PFSK-1 (cell line): ENCODE results near the gene HELZ.

Experiments
- FOXP2 ChIP-seq: optimal IDR thresholded peaks from 2 replicates; pipeline ENCODE3; 2011; ENCODE audit warnings: borderline replicate concordance, control low read depth, inconsistent platforms; ENCODE audit not compliant: insufficient read depth; ENCODE audit errors: extremely low read length, extremely low read depth
- POLR2AphosphoS5 ChIP-seq: IDR thresholded peaks from 2 replicates; pipeline ENCODE4 v1.6.1; 2012; ENCODE audit warnings: low read depth, mild to moderate bottlenecking, control low read depth, low read length, moderate library complexity
- SIN3A ChIP-seq: IDR thresholded peaks from 2 replicates; pipeline ENCODE4 v1.6.1; 2012; ENCODE audit warnings: mild to moderate bottlenecking, low read length, moderate library complexity, borderline replicate concordance; ENCODE audit not compliant: insufficient read depth
- TAF1 ChIP-seq: IDR thresholded peaks from 2 replicates; pipeline ENCODE4 v1.6.1; 2012; ENCODE audit warnings: low read length, control low read depth, borderline replicate concordance; ENCODE audit not compliant: insufficient read depth
- TF ChIP-seq, protein P1 (sequence below), 2 experiments: IDR thresholded peaks; 2 replicates each; pipeline versions ENCODE4 v1.6.1 to v1.8.0; 2011 to 2012; ENCODE audit warnings: low read depth in 2 of 2, low read length in 2 of 2, control low read depth in 1 of 2, inconsistent platforms in 1 of 2, mild to moderate bottlenecking in 1 of 2, moderate library complexity in 1 of 2; ENCODE audit not compliant: insufficient read depth in 1 of 2

HELZ gene

DNA sequence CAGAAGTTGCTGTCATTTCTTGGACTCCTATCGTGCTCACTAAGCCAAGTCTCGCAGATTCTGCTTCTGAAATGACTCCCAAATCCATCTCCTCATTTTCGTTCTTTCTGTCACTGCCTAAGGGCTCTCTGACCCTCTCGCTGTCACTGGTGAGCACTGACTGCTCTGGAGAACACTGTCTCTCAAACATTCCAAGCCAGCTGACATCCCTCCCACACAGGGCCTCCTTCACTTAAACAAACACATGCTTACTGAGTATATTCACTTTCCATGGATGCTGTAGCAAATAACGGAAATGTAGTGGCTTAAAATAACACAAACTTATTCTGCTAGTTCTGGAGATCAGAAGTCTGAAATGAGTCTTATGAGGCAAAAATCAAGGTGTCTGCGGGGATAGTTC is 181.9 kb downstream of the HELZ start:
- no peak for TF ChIP-seq POLR2AphosphoS5
- TF ChIP-seq, protein P1, sequence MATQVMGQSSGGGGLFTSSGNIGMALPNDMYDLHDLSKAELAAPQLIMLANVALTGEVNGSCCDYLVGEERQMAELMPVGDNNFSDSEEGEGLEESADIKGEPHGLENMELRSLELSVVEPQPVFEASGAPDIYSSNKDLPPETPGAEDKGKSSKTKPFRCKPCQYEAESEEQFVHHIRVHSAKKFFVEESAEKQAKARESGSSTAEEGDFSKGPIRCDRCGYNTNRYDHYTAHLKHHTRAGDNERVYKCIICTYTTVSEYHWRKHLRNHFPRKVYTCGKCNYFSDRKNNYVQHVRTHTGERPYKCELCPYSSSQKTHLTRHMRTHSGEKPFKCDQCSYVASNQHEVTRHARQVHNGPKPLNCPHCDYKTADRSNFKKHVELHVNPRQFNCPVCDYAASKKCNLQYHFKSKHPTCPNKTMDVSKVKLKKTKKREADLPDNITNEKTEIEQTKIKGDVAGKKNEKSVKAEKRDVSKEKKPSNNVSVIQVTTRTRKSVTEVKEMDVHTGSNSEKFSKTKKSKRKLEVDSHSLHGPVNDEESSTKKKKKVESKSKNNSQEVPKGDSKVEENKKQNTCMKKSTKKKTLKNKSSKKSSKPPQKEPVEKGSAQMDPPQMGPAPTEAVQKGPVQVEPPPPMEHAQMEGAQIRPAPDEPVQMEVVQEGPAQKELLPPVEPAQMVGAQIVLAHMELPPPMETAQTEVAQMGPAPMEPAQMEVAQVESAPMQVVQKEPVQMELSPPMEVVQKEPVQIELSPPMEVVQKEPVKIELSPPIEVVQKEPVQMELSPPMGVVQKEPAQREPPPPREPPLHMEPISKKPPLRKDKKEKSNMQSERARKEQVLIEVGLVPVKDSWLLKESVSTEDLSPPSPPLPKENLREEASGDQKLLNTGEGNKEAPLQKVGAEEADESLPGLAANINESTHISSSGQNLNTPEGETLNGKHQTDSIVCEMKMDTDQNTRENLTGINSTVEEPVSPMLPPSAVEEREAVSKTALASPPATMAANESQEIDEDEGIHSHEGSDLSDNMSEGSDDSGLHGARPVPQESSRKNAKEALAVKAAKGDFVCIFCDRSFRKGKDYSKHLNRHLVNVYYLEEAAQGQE (IDR thresholded peaks at IDR 0.05; ENCODE audit: insufficient read depth in 1 of 2, low read depth in 2 of 2, low read length in 2 of 2), result no peak
- TF ChIP-seq FOXP2, result no peak
- no peak for TF ChIP-seq TAF1
- TF ChIP-seq SIN3A, result no peak

DNA sequence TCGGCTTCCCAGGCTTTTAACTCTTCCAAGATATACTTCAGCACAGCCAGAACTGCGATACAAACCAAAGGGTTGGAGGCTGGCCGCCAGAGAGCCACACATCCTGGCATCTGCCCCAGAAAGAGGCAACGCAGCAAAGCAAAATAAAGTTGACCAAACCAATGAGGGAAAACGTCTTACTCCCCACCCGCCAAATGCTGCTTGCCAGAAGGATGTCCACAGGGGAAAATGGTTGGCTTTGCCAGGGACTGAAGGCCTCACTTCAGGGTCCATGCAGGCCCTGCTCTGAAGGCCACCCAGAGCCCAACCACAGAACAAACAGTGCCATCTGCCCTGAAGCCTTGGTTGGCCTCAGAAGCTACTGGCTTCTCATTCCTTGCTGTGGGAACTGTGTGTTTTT is 185.6 kb downstream of the HELZ start:
- TF ChIP-seq TAF1 (no peak), SIN3A (no peak), POLR2AphosphoS5 (no peak), FOXP2 (no peak)
- TF ChIP-seq, protein P1 (IDR thresholded peaks at IDR 0.05; ENCODE audit: insufficient read depth in 1 of 2, low read depth in 2 of 2, low read length in 2 of 2), result no peak

DNA sequence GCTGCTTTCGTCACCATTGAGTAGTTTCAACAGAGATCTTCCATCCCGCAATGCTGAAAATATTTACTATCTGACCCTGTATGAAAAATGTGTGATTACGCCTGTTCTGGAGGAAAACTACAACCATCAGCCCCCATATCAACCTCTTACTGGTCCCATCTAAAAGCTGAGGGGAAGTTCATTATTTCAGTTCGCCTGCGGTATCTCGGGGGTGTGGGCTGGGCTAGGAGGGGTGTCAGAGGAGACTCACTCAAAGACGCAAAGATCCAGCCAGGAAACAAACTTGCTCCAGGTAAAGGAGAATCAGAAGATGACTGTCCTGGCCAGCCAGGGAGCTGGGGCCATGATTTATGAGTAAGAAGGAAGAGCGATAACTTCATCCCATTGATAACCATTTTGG is 187.0 kb downstream of the HELZ start:
- TF ChIP-seq, protein P1 (IDR thresholded peaks at IDR 0.05; ENCODE audit: insufficient read depth in 1 of 2, low read depth in 2 of 2, low read length in 2 of 2), result no peak
- TF ChIP-seq SIN3A (no peak), POLR2AphosphoS5 (no peak), TAF1 (no peak), FOXP2 (no peak)

DNA sequence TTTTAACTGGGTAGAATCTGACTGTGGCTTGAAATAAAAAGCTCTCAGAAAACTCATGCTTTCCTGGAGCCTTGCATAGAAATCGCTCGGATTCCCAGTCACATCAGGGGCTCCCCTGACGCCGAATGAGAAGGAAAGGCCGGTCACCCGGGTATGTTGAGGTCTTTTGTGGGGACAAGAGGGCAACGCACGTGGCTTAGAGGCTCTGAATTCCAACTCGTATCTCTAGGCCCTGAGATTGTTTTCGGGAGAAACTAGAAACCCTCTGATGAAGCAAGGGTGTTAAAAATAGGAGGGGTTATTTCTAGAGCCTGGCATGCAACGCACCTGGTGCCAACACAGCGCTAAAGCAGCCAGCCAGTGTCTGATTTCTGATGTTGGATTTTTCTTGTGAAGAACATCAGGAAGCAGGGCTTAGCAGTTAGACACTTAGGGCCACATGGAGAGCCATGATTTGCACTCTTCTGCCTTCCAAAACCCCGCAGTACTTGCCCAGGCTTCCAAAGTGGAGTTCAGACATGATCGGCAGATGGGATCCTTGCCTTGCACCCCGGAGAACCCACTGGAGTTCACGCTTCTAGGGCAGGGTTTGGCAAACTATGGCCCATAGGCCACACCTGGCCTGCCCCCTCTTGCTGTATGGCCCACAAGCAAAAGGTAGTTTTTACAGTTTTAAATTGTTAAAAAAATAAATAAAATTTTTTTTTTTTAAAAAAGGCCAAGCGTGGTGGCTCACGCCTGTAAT is 188.1 kb downstream of the HELZ start:
- TF ChIP-seq SIN3A, result no peak
- TF ChIP-seq TAF1, result no peak
- TF ChIP-seq FOXP2, result no peak
- TF ChIP-seq, protein P1 (IDR thresholded peaks at IDR 0.05; ENCODE audit: insufficient read depth in 1 of 2, low read depth in 2 of 2, low read length in 2 of 2), result no peak
- TF ChIP-seq POLR2AphosphoS5, result no peak
